Fibroblast of villous mesenchyme (primary cell): ENCODE results near the gene TXNDC11. TPM values are rescaled to one million over a fixed set of nuclear protein-coding genes. Genes with fewer than 3 reads are reported as not detected.

Experiments used
- DNase-seq: peaks from one replicate; pipeline ENCODE4 v3.0.0-alpha.2; 2010; ENCODE audit warnings: low read depth
- H3K4me3 ChIP-seq: 2 replicates; pipeline ENCODE4 v1.5.1; 2011; ENCODE audit warnings: low read depth, mild to moderate bottlenecking, low read length
- CTCF ChIP-seq: IDR thresholded peaks from 2 replicates; pipeline ENCODE4 v1.5.1; 2012; ENCODE audit warnings: low read depth, mild to moderate bottlenecking, low read length; ENCODE audit not compliant: insufficient read depth
- total RNA-seq: library from RNA; depleted of rRNA; stranded (reverse); fragments of >200 nt; gene quantifications from 2 replicates; pipeline ENCODE4 v1.2.3, GENCODE V29; 2012

TXNDC11 gene
- total RNA-seq, 1 donor, result 30.2 TPM

GRCh38 chr16:11734653-11735043 is 8.0 kb downstream of the TXNDC11 start:
- no peak for TF ChIP-seq CTCF
- DNase-seq, result no peak
- H3K4me3 ChIP-seq, result no peak overlapping the region

- no peak overlapping the region for H3K4me3 ChIP-seq
- DNase-seq, result no peak
- no peak for TF ChIP-seq CTCF
These were observed 8.5 kb downstream of the TXNDC11 start for GRCh38 chr16:11734025-11734652.

DNA sequence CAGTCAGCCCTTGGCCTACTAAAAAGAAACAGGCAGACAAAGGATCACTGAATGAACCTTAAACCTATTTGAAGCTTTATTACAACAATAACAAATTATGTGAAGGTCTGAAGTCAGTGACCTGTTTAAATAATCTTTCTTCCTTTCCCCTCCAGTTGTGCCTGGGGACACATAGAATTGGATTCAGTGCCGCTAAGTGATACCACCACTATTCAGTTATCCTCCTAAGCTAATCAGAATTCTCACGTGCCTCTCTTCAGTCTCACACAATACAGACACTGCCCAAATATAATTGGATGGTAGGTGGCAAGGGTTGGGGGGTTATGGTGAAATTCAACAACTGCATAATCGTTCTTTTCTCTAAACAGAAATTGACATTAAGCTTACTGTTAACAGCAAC is 11.4 kb downstream of the TXNDC11 start:
- no peak for DNase-seq
- no peak overlapping the region for H3K4me3 ChIP-seq
- TF ChIP-seq CTCF, result no peak

GRCh38 chr16:11729787-11730186 is 12.9 kb downstream of the TXNDC11 start:
- DNase-seq, result no peak
- no peak overlapping the region for H3K4me3 ChIP-seq
- TF ChIP-seq CTCF, result no peak

- no peak overlapping the region for H3K4me3 ChIP-seq
- TF ChIP-seq CTCF, result no peak
- DNase-seq, result no peak
These were observed 14.7 kb downstream of the TXNDC11 start for GRCh38 chr16:11727796-11728543.

DNA sequence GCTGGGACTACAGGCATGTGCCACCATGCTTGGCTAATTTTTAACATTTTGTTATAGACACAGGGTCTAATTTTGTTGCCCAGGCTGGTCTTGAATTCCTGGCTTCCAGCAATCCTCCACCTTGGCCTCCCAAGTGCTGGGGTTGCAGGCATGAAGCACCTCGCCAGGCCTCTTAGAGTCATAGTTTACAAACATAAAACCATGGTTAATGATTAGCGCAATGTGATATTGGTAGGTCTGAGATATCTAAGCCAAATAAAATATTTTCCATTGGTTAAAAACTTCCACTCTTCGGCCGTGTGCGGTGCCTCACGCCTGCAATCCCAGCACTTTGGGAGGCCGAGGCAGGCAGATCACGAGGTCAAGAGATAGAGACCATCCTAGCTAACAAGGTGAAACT is 16.6 kb downstream of the TXNDC11 start:
- no peak for DNase-seq
- no peak overlapping the region for H3K4me3 ChIP-seq
- TF ChIP-seq CTCF, result no peak
